SIG-M5 treated with dmso at 0.1 percent for 504 hours (cell line): ENCODE measurements around the gene MYZAP.
A peak's percentile ranks its signal among the peaks of the same experiment; 100 is the strongest.

Experiments
- DNase-seq: peaks from one replicate; lab custom pipeline; 2025; ENCODE audit not compliant: unreplicated experiment; lab: John Stamatoyannopoulos, UW

Gene MYZAP

GRCh38 chr15:57591822-57592367 lies at the start of gene MYZAP:
MYZAP (plus strand) TSS chr15:57591904; CDS start chr15:57592035, 131 bp downstream.
- no peak for DNase-seq

- no peak for DNase-seq
Observed at GRCh38 chr15:57542505-57542817, 49.2 kb upstream of the MYZAP start.

- DNase-seq: no peak
Observed at GRCh38 chr15:57544848-57545480, 46.7 kb upstream of the MYZAP start.

- no peak for DNase-seq
Observed at GRCh38 chr15:57545995-57546394, 45.7 kb upstream of the MYZAP start.

- no peak for DNase-seq
Observed at GRCh38 chr15:57547243-57547755, 44.4 kb upstream of the MYZAP start.

GRCh38 chr15:57548351-57548750 lies 43.4 kb upstream of the MYZAP start:
- no peak for DNase-seq

GRCh38 chr15:57548835-57549234 lies 42.9 kb upstream of the MYZAP start:
- DNase-seq: no peak

GRCh38 chr15:57549935-57550334 lies 41.8 kb upstream of the MYZAP start:
- no peak for DNase-seq

GRCh38 chr15:57550640-57551039 lies 41.1 kb upstream of the MYZAP start:
- DNase-seq: no peak

GRCh38 chr15:57551715-57552677 lies 39.7 kb upstream of the MYZAP start:
- no peak for DNase-seq

GRCh38 chr15:57552678-57553334 lies 38.9 kb upstream of the MYZAP start:
- no peak for DNase-seq

GRCh38 chr15:57553526-57553925 lies 38.2 kb upstream of the MYZAP start:
- DNase-seq: no peak

GRCh38 chr15:57554063-57554811 lies 37.5 kb upstream of the MYZAP start:
- DNase-seq: no peak

GRCh38 chr15:57554812-57555179 lies 36.9 kb upstream of the MYZAP start:
- DNase-seq: no peak

GRCh38 chr15:57555270-57555669 lies 36.4 kb upstream of the MYZAP start:
- DNase-seq: no peak

- no peak for DNase-seq
Observed at GRCh38 chr15:57556040-57556439, 35.7 kb upstream of the MYZAP start.

GRCh38 chr15:57557267-57557666 lies 34.4 kb upstream of the MYZAP start:
- DNase-seq: no peak

- DNase-seq: no peak
Observed at GRCh38 chr15:57557810-57558209, 33.9 kb upstream of the MYZAP start.

- peak; percentile 30 for DNase-seq
Observed at GRCh38 chr15:57559875-57560274, 31.8 kb upstream of the MYZAP start.

GRCh38 chr15:57561041-57561711 lies 30.5 kb upstream of the MYZAP start:
- peak; percentile 58 for DNase-seq
